KOPT-K1 (cell line): Measurements from ENCODE around the gene PLCB4.

Experiments
- H3K27ac ChIP-seq: fragments of 200-600 bp; sonication (generic); 2 replicates; pipeline ENCODE4 v1.5.1; 2016; ENCODE audit warnings: antibody characterized with exemption, mild to moderate bottlenecking, low read depth, low read length; ENCODE audit not compliant: poor library complexity, severe bottlenecking
- H3K36me3 ChIP-seq: fragments of 200-600 bp; sonication (generic); 2 replicates; pipeline ENCODE4 v1.5.1; 2017; ENCODE audit warnings: antibody characterized with exemption, mild to moderate bottlenecking, low read length, moderate library complexity; ENCODE audit not compliant: insufficient read depth
- H3K9me3 ChIP-seq: fragments of 200-600 bp; sonication (generic); 2 replicates; pipeline ENCODE4 v1.5.1; 2017; ENCODE audit warnings: antibody characterized with exemption, low read length, mild to moderate bottlenecking; ENCODE audit not compliant: insufficient read depth, poor library complexity, severe bottlenecking

The PLCB4 gene

DNA sequence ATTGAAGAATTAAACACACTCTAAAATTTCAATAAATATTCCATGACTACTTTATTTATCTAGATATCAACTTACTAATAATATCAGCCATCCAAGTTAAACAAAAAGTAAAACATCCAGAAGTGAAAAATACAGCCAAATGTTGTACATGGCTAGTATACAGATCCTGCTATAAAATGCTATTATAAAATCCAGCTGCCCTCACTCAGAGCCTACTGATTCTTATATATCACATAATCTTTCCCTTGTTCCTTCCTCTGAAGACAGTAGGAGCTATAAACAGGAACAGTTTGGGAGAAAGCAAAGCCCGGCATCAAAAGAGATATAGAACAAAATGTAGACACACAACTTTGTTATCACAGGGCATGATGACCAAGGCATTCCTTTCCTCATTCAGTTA, 212.9 kb downstream of the PLCB4 start:
- Histone ChIP-seq H3K27ac (no peak overlapping the region), H3K36me3 (no peaks in the 10 kb centered on the region), H3K9me3 (no peaks in the 10 kb centered on the region)

DNA sequence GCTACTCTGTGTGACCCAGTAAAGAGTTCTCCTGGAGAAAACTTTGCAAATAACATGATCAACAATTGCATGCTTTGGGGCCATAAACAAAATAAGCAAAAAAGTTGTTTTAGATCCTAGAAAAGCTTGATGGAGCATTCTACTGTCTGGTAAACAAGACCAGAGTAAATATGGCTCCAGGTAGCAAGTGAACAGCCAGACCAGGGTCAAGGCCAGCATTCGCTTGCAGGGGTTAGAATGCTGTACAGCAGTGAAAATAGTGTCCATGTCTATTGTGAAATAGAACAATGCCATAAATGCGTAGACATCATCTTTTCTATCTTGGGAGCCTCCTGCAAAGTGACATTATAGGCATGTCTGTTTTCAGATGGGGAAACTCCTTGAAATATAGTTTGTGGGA, 216.7 kb downstream of the PLCB4 start:
- Histone ChIP-seq H3K27ac (no peak overlapping the region), H3K36me3 (no peaks in the 10 kb centered on the region), H3K9me3 (no peaks in the 10 kb centered on the region)

DNA sequence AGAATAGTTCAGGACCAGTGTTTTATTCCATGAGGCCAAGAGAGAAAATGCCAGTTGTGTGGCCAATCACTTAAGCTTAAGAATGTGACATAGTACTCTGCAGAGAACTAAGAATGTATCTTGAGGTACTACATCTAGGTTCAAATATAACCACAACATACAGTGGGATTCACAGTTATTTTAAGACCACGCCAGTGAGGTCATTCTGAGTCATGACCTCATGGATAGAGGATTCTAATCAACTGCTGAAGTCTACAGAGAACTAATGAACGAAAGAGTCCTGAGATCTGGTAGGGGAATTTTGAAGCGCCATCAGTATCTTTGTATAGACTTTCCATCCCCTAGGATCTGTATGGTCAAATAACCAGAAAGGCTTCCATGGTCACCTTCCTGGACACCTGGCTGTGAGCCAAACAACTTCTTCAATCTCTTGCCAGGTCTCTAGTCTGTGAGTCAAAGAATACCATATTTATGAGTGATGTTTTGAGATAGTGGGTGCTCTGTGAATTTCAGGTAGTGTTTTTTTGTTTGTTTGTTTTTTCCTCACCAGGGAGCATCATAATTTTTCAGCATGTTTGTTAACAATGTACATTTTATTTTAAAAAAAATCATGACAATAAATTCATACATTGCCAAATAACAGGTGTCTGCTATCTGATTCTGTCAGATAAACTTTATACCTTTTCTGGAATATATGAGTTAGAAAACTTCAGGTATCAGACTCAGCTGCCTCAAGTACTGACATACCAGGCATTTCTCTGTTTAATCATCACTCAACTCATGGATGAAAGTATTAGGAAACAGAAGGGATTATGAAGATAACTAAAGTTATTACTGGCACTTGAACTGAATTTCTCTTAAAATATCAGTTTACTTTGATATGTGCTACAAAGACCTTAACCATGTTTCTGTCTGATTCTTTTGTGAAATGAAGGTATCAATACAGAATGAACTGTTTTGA, 217.9 kb downstream of the PLCB4 start:
- H3K36me3 ChIP-seq = no peaks in the 10 kb centered on the region
- H3K27ac ChIP-seq = no peak overlapping the region
- no peaks in the 10 kb centered on the region for H3K9me3 ChIP-seq

DNA sequence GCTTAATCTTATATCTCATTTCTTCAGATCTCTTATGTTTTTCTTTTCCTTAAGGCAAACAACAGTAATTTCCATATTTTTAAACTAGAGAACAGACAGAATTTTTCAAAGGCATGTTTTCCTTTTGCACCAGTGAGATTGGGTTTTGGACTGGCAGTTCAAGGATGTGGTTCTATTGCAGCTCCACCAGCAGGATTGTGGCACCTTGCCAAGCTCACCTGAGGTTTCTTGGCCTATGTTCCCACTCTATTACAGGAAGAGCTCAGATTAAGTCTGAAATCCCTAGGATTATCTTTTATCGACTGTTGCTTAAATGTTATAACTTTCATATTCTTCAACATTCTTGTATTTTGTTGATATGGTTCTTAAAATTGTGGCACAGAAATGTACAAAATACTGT, 218.9 kb downstream of the PLCB4 start:
- Histone ChIP-seq H3K9me3 (no peaks in the 10 kb centered on the region), H3K36me3 (no peaks in the 10 kb centered on the region), H3K27ac (no peak overlapping the region)

- H3K36me3 ChIP-seq = no peaks in the 10 kb centered on the region
- H3K27ac ChIP-seq = no peak overlapping the region
- no peaks in the 10 kb centered on the region for H3K9me3 ChIP-seq
These were observed 221.4 kb downstream of the PLCB4 start for GRCh38 chr20:9290331-9290730.

DNA sequence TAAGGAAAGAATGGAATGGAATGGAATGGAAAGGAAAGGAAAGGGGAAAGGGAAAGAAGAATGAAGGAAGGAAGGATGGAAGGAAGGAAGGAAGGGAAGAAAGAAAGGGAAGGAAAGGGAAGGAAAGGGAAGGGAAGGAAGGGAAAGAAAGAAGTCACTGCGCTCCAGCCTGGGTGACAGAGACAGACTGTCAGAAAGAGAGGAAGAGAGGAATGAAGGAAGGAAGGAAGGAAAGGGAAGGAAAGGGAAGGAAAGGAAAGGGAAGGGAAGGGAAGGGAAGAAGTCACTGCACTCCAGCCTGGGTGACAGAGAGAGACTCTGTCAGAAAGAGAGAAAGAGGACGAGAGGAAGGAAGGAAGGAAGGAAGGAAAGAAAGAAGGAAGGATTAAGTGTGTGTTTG, 224.3 kb downstream of the PLCB4 start:
- no peaks in the 10 kb centered on the region for H3K36me3 ChIP-seq
- H3K9me3 ChIP-seq = no peaks in the 10 kb centered on the region
- no peak overlapping the region for H3K27ac ChIP-seq

DNA sequence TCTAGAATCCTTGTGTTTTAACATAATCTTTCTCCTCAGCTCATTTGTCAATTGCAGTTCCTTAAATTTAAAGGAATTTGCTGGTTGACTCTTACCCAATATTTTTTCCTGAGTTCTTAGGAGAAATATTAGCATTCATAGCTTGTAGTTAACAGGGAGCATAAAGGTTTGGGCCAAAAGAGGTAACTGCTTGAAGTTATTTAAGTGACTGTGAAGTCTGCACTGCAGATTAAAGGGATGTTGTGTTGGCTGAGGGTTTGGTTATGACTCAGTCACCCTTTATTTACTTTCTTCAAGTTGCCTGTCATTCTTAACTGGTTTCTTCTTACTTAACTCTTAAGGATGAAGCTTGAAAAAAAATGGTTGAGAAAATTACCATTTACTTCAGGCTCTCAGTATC, 225.2 kb downstream of the PLCB4 start:
- H3K27ac ChIP-seq = no peak overlapping the region
- no peaks in the 10 kb centered on the region for H3K9me3 ChIP-seq
- no peaks in the 10 kb centered on the region for H3K36me3 ChIP-seq

GRCh38 chr20:9298906-9299305, 230.0 kb downstream of the PLCB4 start:
- no peaks in the 10 kb centered on the region for H3K9me3 ChIP-seq
- no peak overlapping the region for H3K27ac ChIP-seq
- no peaks in the 10 kb centered on the region for H3K36me3 ChIP-seq

GRCh38 chr20:9300080-9300479, 231.2 kb downstream of the PLCB4 start:
- H3K36me3 ChIP-seq = no peaks in the 10 kb centered on the region
- H3K9me3 ChIP-seq = no peaks in the 10 kb centered on the region
- no peak overlapping the region for H3K27ac ChIP-seq

DNA sequence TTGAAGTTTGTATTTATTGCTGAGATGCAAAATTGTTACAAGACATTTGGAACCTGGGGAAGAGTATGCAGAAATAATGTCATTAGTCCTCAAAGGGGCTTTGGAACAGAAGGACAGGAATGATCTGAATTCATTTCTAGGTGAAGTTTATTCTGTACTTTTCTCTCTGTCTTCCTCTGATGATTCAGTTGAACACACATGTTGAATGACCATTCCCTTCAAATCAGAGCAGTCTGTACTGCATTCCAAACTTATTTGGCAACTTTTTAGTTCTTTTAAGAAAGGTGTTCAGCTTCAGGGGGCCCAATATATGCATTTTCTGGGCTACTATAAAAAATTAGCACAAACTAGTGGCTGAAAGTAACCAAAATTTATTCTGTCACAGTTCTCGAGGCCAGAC, 231.6 kb downstream of the PLCB4 start:
- H3K27ac ChIP-seq = no peak overlapping the region
- no peaks in the 10 kb centered on the region for H3K36me3 ChIP-seq
- no peaks in the 10 kb centered on the region for H3K9me3 ChIP-seq

- no peaks in the 10 kb centered on the region for H3K9me3 ChIP-seq
- no peak overlapping the region for H3K27ac ChIP-seq
- H3K36me3 ChIP-seq = no peaks in the 10 kb centered on the region
These were observed 232.5 kb downstream of the PLCB4 start for GRCh38 chr20:9301129-9302090.

DNA sequence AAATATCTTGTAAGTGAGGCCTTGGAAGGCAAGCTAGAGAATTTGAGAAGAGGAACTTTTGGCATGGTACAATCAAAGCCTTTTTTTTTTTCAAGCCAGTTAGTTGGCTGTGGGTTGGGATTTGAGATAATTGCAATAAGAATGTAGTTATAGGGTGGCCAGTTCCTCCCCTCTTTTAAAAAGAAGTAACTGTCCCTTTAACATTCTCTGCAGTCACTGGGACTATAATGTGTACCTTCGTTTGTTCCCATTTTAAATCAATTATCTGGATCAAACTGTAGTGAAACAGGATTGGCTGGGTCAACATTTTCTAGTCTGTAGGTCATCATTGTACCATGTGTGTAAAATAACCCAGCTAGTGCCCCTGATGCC, 233.2 kb downstream of the PLCB4 start:
- no peaks in the 10 kb centered on the region for H3K36me3 ChIP-seq
- H3K27ac ChIP-seq = no peak overlapping the region
- H3K9me3 ChIP-seq = no peaks in the 10 kb centered on the region

DNA sequence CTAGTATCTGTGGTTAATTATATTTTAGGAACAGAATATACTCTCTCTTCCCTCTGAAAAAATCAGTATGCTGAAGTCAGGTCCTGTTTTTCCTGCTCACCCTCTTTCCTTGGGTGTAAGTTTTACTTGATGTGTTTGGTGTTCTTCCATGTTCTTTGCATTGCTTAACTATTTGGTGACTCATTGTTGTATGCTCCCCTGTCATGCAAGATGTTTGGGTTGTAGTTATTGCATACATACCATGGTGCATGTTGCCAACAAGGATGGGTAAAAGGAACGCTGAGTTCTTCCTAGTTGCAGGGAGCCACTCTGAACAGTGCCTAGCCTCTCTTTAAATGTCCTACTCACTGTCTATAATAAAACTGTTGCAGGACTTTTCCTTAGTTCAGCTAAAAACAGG, 237.6 kb downstream of the PLCB4 start:
- Histone ChIP-seq H3K36me3 (no peaks in the 10 kb centered on the region), H3K9me3 (no peaks in the 10 kb centered on the region), H3K27ac (no peak overlapping the region)

GRCh38 chr20:9308056-9308455, 239.2 kb downstream of the PLCB4 start:
- Histone ChIP-seq H3K27ac (no peak overlapping the region), H3K9me3 (no peaks in the 10 kb centered on the region), H3K36me3 (no peaks in the 10 kb centered on the region)

DNA sequence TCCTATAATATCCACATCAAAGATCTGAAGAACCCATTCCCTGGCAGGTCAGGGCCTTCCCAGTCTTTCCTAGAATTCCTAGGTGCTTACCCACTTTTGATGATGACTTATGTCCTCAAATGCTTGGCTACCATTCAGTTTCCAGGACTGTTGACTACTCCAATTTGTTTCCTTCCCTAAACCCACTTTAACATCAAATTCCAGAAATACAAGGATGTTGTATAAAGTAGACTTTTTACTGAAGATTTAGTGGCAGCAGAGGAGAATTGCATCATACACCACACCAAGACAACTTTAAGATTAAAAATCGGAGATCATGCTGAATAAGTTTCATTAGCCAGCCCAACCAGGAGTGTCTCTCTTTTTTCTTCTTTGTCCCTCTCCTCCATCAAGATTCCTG, 242.2 kb downstream of the PLCB4 start:
- Histone ChIP-seq H3K36me3 (no peaks in the 10 kb centered on the region), H3K27ac (no peak overlapping the region)

More for the DNA sequence above, 242.2 kb downstream of the PLCB4 start:
- peaks cover 7% of the 10 kb centered on the region for H3K9me3 ChIP-seq
